IMR-90 (cell line): ENCODE data around the gene HERC4. TPM values are rescaled to one million over a fixed set of nuclear protein-coding genes. Genes with fewer than 3 reads are reported as not detected.

ENCODE experiments used
- ATAC-seq: fragments of 200-7000 bp; cut with Tn5 transposase; 2 replicates; pipeline ENCODE4 v1.9.1; 2020; ENCODE audit warnings: low read depth, mild to moderate bottlenecking, moderate library complexity
- BruUV-seq: library from RNA; stranded (reverse); fragments of 400-500 nt; replicated peaks from 2 replicates; lab custom pipeline; 2021; lab: Mats Ljungman, UMichigan
- CTCF ChIA-PET: fragments of 300-600 bp; formaldehyde crosslinking; extraction: SDS; loops from one replicate; lab custom pipeline; 2021; ENCODE audit warnings: antibody characterized with exemption; lab: Yijun Ruan, JAX
- POLR2A ChIA-PET: fragments of 300-600 bp; sonication (Branson Sonifier 250); formaldehyde crosslinking; loops from one replicate; lab custom pipeline; 2022; ENCODE audit warnings: antibody characterized with exemption; ENCODE audit not compliant: unreplicated experiment; lab: Charles Lee
- DNase-seq: peaks from one replicate; pipeline ENCODE4 v3.0.0; 2013
- H2AFZ ChIP-seq: replicated peaks from 2 replicates; pipeline ENCODE3; 2013; ENCODE audit warnings: low read length, mild to moderate bottlenecking; ENCODE audit not compliant: poor library complexity
- H2AK5ac ChIP-seq: 2 replicates; pipeline ENCODE4 v1.6.1; 2013; ENCODE audit warnings: low read depth, low read length, inconsistent platforms
- H2AK9ac ChIP-seq: replicated peaks from 2 replicates; pipeline ENCODE3; 2013; ENCODE audit warnings: mild to moderate bottlenecking, low read depth, low read length, moderate library complexity; ENCODE audit not compliant: poor library complexity
- H2BK120ac ChIP-seq: 2 replicates; pipeline ENCODE4 v1.6.1; 2013; ENCODE audit warnings: low read depth, low read length, inconsistent platforms
- H2BK15ac ChIP-seq: 3 replicates; pipeline ENCODE4 v1.6.1; 2013; ENCODE audit warnings: low read depth, low read length, inconsistent platforms
- H2BK20ac ChIP-seq: 2 replicates; pipeline ENCODE4 v1.6.1; 2013; ENCODE audit warnings: low read depth, mild to moderate bottlenecking, inconsistent platforms, low read length, moderate library complexity
- H2BK5ac ChIP-seq: 2 replicates; pipeline ENCODE4 v1.6.1; 2013; ENCODE audit warnings: mild to moderate bottlenecking, low read depth, low read length, inconsistent platforms; ENCODE audit not compliant: poor library complexity, severe bottlenecking
- H3K14ac ChIP-seq: replicated peaks from 2 replicates; pipeline ENCODE4 v1.6.1; 2013; ENCODE audit warnings: low read depth, low read length, inconsistent platforms
- H3K18ac ChIP-seq: 2 replicates; pipeline ENCODE4 v1.6.1; 2013; ENCODE audit warnings: low read depth, low read length, control low read depth
- H3K23ac ChIP-seq: 2 replicates; pipeline ENCODE4 v1.6.1; 2013; ENCODE audit warnings: low read depth, low read length, inconsistent platforms
- H3K27ac ChIP-seq: 2 replicates; pipeline ENCODE4 v1.5.1; 2013; ENCODE audit warnings: mild to moderate bottlenecking, control low read depth, low read length; ENCODE audit not compliant: insufficient read depth
- H3K27me3 ChIP-seq: 2 replicates; pipeline ENCODE4 v1.6.1; 2013; ENCODE audit warnings: low read length; ENCODE audit not compliant: control insufficient read depth, insufficient read depth
- H3K36me3 ChIP-seq: 2 replicates; pipeline ENCODE4 v1.6.1; 2013; ENCODE audit warnings: low read length, mixed read lengths; ENCODE audit not compliant: control insufficient read depth, insufficient read depth
- H3K4ac ChIP-seq: 2 replicates; pipeline ENCODE4 v1.6.1; 2013; ENCODE audit warnings: low read depth, low read length, inconsistent platforms
- H3K4me1 ChIP-seq: 2 replicates; pipeline ENCODE4 v1.6.1; 2013; ENCODE audit warnings: low read length, mixed read lengths; ENCODE audit not compliant: control insufficient read depth, insufficient read depth
- H3K4me2 ChIP-seq: 2 replicates; pipeline ENCODE4 v1.6.1; 2013; ENCODE audit warnings: low read depth, mild to moderate bottlenecking, control low read depth, low read length, moderate library complexity
- H3K4me3 ChIP-seq: 2 replicates; pipeline ENCODE4 v1.5.1; 2013; ENCODE audit warnings: low read depth, mild to moderate bottlenecking, control low read depth, low read length, moderate library complexity; ENCODE audit not compliant: insufficient read depth
- H3K56ac ChIP-seq: 2 replicates; pipeline ENCODE4 v1.6.1; 2013; ENCODE audit warnings: low read length, inconsistent platforms; ENCODE audit not compliant: insufficient read depth; ENCODE audit errors: extremely low read depth
- H3K79me1 ChIP-seq, 2 experiments: 2 replicates each; pipeline ENCODE4 v1.6.1; 2013; ENCODE audit warnings: low read length in 2 of 2, inconsistent platforms in 1 of 2, low read depth in 1 of 2
- H3K9ac ChIP-seq: 2 replicates; pipeline ENCODE4 v1.6.1; 2013; ENCODE audit warnings: low read depth, low read length, control low read depth
- H3K9me1 ChIP-seq: 2 replicates; pipeline ENCODE4 v1.6.1; 2013; ENCODE audit warnings: low read length, inconsistent platforms; ENCODE audit not compliant: insufficient read depth
- H3K9me3 ChIP-seq: 2 replicates; pipeline ENCODE4 v1.6.1; 2013; ENCODE audit warnings: low read length; ENCODE audit not compliant: control insufficient read depth, insufficient read depth
- H4K20me1 ChIP-seq: 2 replicates; pipeline ENCODE4 v1.6.1; 2013; ENCODE audit warnings: low read length, inconsistent platforms; ENCODE audit not compliant: insufficient read depth
- H4K5ac ChIP-seq: 2 replicates; pipeline ENCODE4 v1.6.1; 2013; ENCODE audit warnings: mild to moderate bottlenecking, low read depth, low read length, control low read depth
- H4K8ac ChIP-seq, 2 experiments: 2 replicates each; pipeline ENCODE4 v1.6.1; 2013; ENCODE audit warnings: low read depth in 2 of 2, low read length in 2 of 2, control low read depth in 1 of 2, inconsistent platforms in 1 of 2
- H4K91ac ChIP-seq: 2 replicates; pipeline ENCODE4 v1.6.1; 2013; ENCODE audit warnings: low read depth, low read length, inconsistent platforms; ENCODE audit not compliant: insufficient read depth
- BHLHE40 ChIP-seq: fragments of 150-350 bp; IDR thresholded peaks from 2 replicates; pipeline ENCODE4 v1.6.1; 2016; ENCODE audit warnings: mild to moderate bottlenecking, low read depth, low read length
- CEBPB ChIP-seq: IDR thresholded peaks from 2 replicates; pipeline ENCODE4 v1.6.1; 2012; ENCODE audit warnings: low read depth, low read length, improper control_type of control experiment
- CHD1 ChIP-seq: IDR thresholded peaks from 2 replicates; pipeline ENCODE4 v1.6.1; 2012; ENCODE audit warnings: low read depth, low read length, improper control_type of control experiment
- FOS ChIP-seq: fragments of 150-350 bp; IDR thresholded peaks from 2 replicates; pipeline ENCODE4 v1.6.1; 2016; ENCODE audit warnings: low read depth, low read length
- MAFK ChIP-seq: IDR thresholded peaks from 2 replicates; pipeline ENCODE4 v1.6.1; 2012; ENCODE audit warnings: low read depth, low read length, improper control_type of control experiment
- MAZ ChIP-seq: IDR thresholded peaks from 2 replicates; pipeline ENCODE4 v1.6.1; 2012; ENCODE audit warnings: low read depth, mild to moderate bottlenecking, low read length, improper control_type of control experiment, moderate library complexity, borderline replicate concordance
- MXI1 ChIP-seq: IDR thresholded peaks from 2 replicates; pipeline ENCODE4 v1.6.1; 2012; ENCODE audit warnings: low read depth, mild to moderate bottlenecking, low read length, moderate library complexity, borderline replicate concordance
- NFE2L2 ChIP-seq: fragments of 150-350 bp; IDR thresholded peaks from 2 replicates; pipeline ENCODE4 v1.6.1; 2016; ENCODE audit warnings: low read depth, mild to moderate bottlenecking, low read length
- POLR2A ChIP-seq: IDR thresholded peaks from 2 replicates; pipeline ENCODE4 v1.6.1; 2012; ENCODE audit warnings: mild to moderate bottlenecking, low read depth, low read length
- RAD21 ChIP-seq: IDR thresholded peaks from 2 replicates; pipeline ENCODE4 v1.6.1; 2012; ENCODE audit warnings: low read length, improper control_type of control experiment
- RCOR1 ChIP-seq: IDR thresholded peaks from 2 replicates; pipeline ENCODE4 v1.6.1; 2012; ENCODE audit warnings: mild to moderate bottlenecking, low read length, improper control_type of control experiment; ENCODE audit not compliant: insufficient replicate concordance
- RFX5 ChIP-seq: IDR thresholded peaks from 2 replicates; pipeline ENCODE4 v1.8.0; 2012; ENCODE audit warnings: low read depth, mild to moderate bottlenecking, low read length, moderate library complexity
- SMC3 ChIP-seq: fragments of 150-350 bp; IDR thresholded peaks from 2 replicates; pipeline ENCODE4 v1.6.1; 2016; ENCODE audit warnings: low read depth, mild to moderate bottlenecking, antibody characterized with exemption, low read length, moderate library complexity
- WGBS, 2 experiments: methylation state at CpG; one replicate each; pipeline versions ENCODE4 v1.1.5 to v1.1.7; 2013; ENCODE audit warnings: missing lambda C conversion rate in 2 of 2; ENCODE audit not compliant: insufficient read length in 1 of 2; ENCODE audit errors: extremely low coverage in 2 of 2; 5-methylcytosine and 5-hydroxymethylcytosine counted together
- dilution Hi-C: fragments of 300-500 bp; cut with HindIII; formaldehyde crosslinking; loops from one replicate; pipeline ENCODE4 v1.14.3; 2018; ENCODE audit warnings: low sequenced_read_pairs; ENCODE audit not compliant: unreplicated experiment
- in situ Hi-C: fragments of 300-500 bp; cut with MboI; formaldehyde crosslinking; loops from 3 replicates; pipeline ENCODE4 v1.14.3; 2019; ENCODE audit warnings: low sequenced_read_pairs, inconsistent platforms, mixed read lengths
- intact Hi-C: fragments of 100-400 bp; cut with micrococcal nuclease; formaldehyde crosslinking; loops from 2 replicates; pipeline ENCODE4 v1.10.0; 2022
- polyA plus RNA-seq, 3 experiments: library from polyadenylated mRNA; depleted of rRNA; stranded (reverse); fragments of >200 nt; gene quantifications; 2 replicates each; pipeline ENCODE4 v1.2.3, GENCODE V29; 2012; ENCODE audit warnings: low replicate concordance in 1 of 3
- total RNA-seq: library from RNA; depleted of rRNA; stranded (reverse); fragments of >200 nt; gene quantifications from 2 replicates; pipeline ENCODE4 v1.2.3, GENCODE V29; 2012
- TF ChIP-seq, protein P1 (sequence below): fragments of 150-350 bp; IDR thresholded peaks from 2 replicates; pipeline ENCODE4 v1.6.1; 2017; ENCODE audit warnings: mild to moderate bottlenecking, antibody characterized with exemption, low read length, low read depth
- TF ChIP-seq, protein P2 (sequence below): fragments of 150-350 bp; IDR thresholded peaks from 2 replicates; pipeline ENCODE4 v1.6.1; 2016; ENCODE audit warnings: low read depth, mild to moderate bottlenecking, low read length, moderate library complexity, borderline replicate concordance
- TF ChIP-seq, protein P3 (sequence below): conservative IDR thresholded peaks from 2 replicates; pipeline ENCODE4 v1.5.1; 2012; ENCODE audit warnings: mild to moderate bottlenecking, low read depth, low read length, improper control_type of control experiment

The HERC4 gene
- total and polyA plus RNA-seq, 2 of the 4 experiments (the other 2 are of a cell fraction) = 66.6 to 92.8 TPM

DNA sequence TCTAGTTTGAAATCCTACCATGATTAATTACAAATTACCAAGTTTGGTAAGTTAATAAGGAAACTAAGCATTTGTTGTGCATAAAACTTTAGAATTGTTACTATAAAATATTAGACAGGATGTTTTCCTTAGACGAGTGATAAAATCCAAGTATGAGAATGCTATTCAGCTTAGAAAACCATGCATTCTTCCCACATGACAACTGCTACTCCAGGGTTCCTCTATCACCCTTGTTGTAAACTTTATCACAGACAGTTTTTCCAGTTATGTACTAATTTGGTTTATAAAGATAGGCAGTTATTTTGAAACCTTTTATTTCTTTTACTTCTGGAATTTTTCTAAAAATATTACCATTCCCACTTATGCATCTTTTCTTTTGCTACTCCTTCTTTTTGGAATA is 138.7 kb downstream of the HERC4 start:
- no peak overlapping the region for H3K4me2 ChIP-seq
- dilution Hi-C loops (no loop called here), in situ Hi-C loops (no loop called here), intact Hi-C loops (no loop called here)
- no peak overlapping the region for H3K9ac ChIP-seq
- H3K18ac ChIP-seq = no peak overlapping the region
- peaks cover 3 to 7% of the 10 kb centered on the region in 2 experiments; a peak in 1 of 4 replicates for H3K79me1 ChIP-seq
- no peak overlapping the region; a peak in 1 of 4 replicates for H4K8ac ChIP-seq
- no peak overlapping the region for H3K4ac ChIP-seq
- H2AFZ ChIP-seq = no peak overlapping the region
- H3K4me1 ChIP-seq = no peaks in the 10 kb centered on the region
- POLR2A ChIA-PET = no interaction called here
- H4K5ac ChIP-seq = no peak overlapping the region
- DNase-seq = peak; percentile 62
- CTCF ChIA-PET = no interaction called here
- no peak overlapping the region for H2BK15ac ChIP-seq
- TF ChIP-seq MXI1 (no peak), MAFK (no peak), BHLHE40 (no peak), RCOR1 (no peak), NFE2L2 (no peak), POLR2A (no peak), SMC3 (no peak), CHD1 (no peak), RAD21 (no peak), RFX5 (no peak), CEBPB (no peak), FOS (no peak), MAZ (no peak)
- TF ChIP-seq, protein P1, sequence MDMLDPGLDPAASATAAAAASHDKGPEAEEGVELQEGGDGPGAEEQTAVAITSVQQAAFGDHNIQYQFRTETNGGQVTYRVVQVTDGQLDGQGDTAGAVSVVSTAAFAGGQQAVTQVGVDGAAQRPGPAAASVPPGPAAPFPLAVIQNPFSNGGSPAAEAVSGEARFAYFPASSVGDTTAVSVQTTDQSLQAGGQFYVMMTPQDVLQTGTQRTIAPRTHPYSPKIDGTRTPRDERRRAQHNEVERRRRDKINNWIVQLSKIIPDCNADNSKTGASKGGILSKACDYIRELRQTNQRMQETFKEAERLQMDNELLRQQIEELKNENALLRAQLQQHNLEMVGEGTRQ = no peak
- TF ChIP-seq, protein P2, sequence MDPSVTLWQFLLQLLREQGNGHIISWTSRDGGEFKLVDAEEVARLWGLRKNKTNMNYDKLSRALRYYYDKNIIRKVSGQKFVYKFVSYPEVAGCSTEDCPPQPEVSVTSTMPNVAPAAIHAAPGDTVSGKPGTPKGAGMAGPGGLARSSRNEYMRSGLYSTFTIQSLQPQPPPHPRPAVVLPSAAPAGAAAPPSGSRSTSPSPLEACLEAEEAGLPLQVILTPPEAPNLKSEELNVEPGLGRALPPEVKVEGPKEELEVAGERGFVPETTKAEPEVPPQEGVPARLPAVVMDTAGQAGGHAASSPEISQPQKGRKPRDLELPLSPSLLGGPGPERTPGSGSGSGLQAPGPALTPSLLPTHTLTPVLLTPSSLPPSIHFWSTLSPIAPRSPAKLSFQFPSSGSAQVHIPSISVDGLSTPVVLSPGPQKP = no peak
- TF ChIP-seq, protein P3, sequence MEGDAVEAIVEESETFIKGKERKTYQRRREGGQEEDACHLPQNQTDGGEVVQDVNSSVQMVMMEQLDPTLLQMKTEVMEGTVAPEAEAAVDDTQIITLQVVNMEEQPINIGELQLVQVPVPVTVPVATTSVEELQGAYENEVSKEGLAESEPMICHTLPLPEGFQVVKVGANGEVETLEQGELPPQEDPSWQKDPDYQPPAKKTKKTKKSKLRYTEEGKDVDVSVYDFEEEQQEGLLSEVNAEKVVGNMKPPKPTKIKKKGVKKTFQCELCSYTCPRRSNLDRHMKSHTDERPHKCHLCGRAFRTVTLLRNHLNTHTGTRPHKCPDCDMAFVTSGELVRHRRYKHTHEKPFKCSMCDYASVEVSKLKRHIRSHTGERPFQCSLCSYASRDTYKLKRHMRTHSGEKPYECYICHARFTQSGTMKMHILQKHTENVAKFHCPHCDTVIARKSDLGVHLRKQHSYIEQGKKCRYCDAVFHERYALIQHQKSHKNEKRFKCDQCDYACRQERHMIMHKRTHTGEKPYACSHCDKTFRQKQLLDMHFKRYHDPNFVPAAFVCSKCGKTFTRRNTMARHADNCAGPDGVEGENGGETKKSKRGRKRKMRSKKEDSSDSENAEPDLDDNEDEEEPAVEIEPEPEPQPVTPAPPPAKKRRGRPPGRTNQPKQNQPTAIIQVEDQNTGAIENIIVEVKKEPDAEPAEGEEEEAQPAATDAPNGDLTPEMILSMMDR = no peak
- no peaks in the 10 kb centered on the region for H4K20me1 ChIP-seq
- no peak overlapping the region for H3K4me3 ChIP-seq
- no peaks in the 10 kb centered on the region for H3K9me1 ChIP-seq
- no peak overlapping the region for H2BK20ac ChIP-seq
- no peak overlapping the region for H4K91ac ChIP-seq
- no peak overlapping the region for H2BK120ac ChIP-seq
- ATAC-seq = peak; percentile 77
- H3K9me3 ChIP-seq = no peaks in the 10 kb centered on the region
- no peak overlapping the region for H2AK5ac ChIP-seq
- no peaks in the 10 kb centered on the region for H3K27me3 ChIP-seq
- no peak overlapping the region for H3K14ac ChIP-seq
- no peak overlapping the region for H3K23ac ChIP-seq
- no TSS peak for BruUV-seq
- H2BK5ac ChIP-seq = peak overlapping the region; percentile 73
- no peak overlapping the region for H3K56ac ChIP-seq
- H3K27ac ChIP-seq = no peak overlapping the region
- no peak overlapping the region for H2AK9ac ChIP-seq
- peaks cover 26% of the 10 kb centered on the region for H3K36me3 ChIP-seq
- whole genome bisulfite sequencing, 2 experiments = no CpG with 5 or more reads among the region's 1 CpG
